Mesendoderm (in vitro differentiated cells): ENCODE measurements around the gene WDR86.

Experiments
- DNase-seq: peaks from one replicate; pipeline ENCODE4 v3.0.0; 2013
- H2AK5ac ChIP-seq: 2 replicates; pipeline ENCODE4 v1.6.1; 2013; ENCODE audit warnings: low read length, inconsistent platforms
- H2BK120ac ChIP-seq: 2 replicates; pipeline ENCODE4 v1.6.1; 2013; ENCODE audit warnings: low read depth, mild to moderate bottlenecking, low read length, moderate library complexity, mixed read lengths
- H2BK15ac ChIP-seq: replicated peaks from 2 replicates; pipeline ENCODE4 v1.6.1; 2013; ENCODE audit warnings: low read depth, mild to moderate bottlenecking, moderate library complexity
- H2BK5ac ChIP-seq: 2 replicates; pipeline ENCODE4 v1.6.1; 2013; ENCODE audit warnings: low read length, inconsistent platforms
- H3K18ac ChIP-seq: 2 replicates; pipeline ENCODE4 v1.6.1; 2013; ENCODE audit warnings: mild to moderate bottlenecking, low read length, mixed read lengths
- H3K23ac ChIP-seq: one replicate; pipeline ENCODE4 v1.6.1; 2013; ENCODE audit warnings: low read length
- H3K27ac ChIP-seq: 2 replicates; pipeline ENCODE4 v1.5.1; 2013; ENCODE audit warnings: low read depth, mild to moderate bottlenecking, inconsistent platforms, low read length, moderate library complexity
- H3K27me3 ChIP-seq: 2 replicates; pipeline ENCODE4 v1.6.1; 2013; ENCODE audit warnings: low read length, control low read depth, mild to moderate bottlenecking, inconsistent platforms; ENCODE audit not compliant: insufficient read depth, poor library complexity
- H3K36me3 ChIP-seq: 2 replicates; pipeline ENCODE4 v1.6.1; 2013; ENCODE audit warnings: low read length, inconsistent platforms; ENCODE audit not compliant: control insufficient read depth, insufficient read depth
- H3K4ac ChIP-seq: one replicate; pipeline ENCODE4 v1.6.1; 2013; ENCODE audit warnings: low read depth, mild to moderate bottlenecking, low read length, moderate library complexity
- H3K4me1 ChIP-seq: 2 replicates; pipeline ENCODE4 v1.6.1; 2013; ENCODE audit warnings: low read depth, low read length, inconsistent platforms; ENCODE audit not compliant: control insufficient read depth
- H3K4me2 ChIP-seq: 2 replicates; pipeline ENCODE4 v1.6.1; 2013; ENCODE audit warnings: low read length
- H3K4me3 ChIP-seq: 2 replicates; pipeline ENCODE4 v1.5.1; 2013; ENCODE audit warnings: mild to moderate bottlenecking, low read length
- H3K56ac ChIP-seq: one replicate; pipeline ENCODE4 v1.6.1; 2013; ENCODE audit warnings: low read length
- H3K79me1 ChIP-seq: 2 replicates; pipeline ENCODE4 v1.6.1; 2013; ENCODE audit warnings: low read length, inconsistent platforms
- H3K79me2 ChIP-seq: 2 replicates; pipeline ENCODE4 v1.6.1; 2013; ENCODE audit warnings: mild to moderate bottlenecking, low read length; ENCODE audit not compliant: control insufficient read depth, insufficient read depth
- H3K9ac ChIP-seq: 2 replicates; pipeline ENCODE4 v1.6.1; 2013; ENCODE audit warnings: low read length, inconsistent platforms
- H4K5ac ChIP-seq: one replicate; pipeline ENCODE4 v1.6.1; 2013; ENCODE audit warnings: low read length
- H4K8ac ChIP-seq: one replicate; pipeline ENCODE4 v1.6.1; 2013; ENCODE audit warnings: low read depth, mild to moderate bottlenecking, control low read depth, low read length, moderate library complexity
- WGBS: extraction: QIAGEN DNeasy Blood & Tissue Kit; methylation state at CpG from one replicate; pipeline ENCODE4 v1.1.7; 2013; ENCODE audit warnings: low lambda C conversion rate, missing lambda C conversion rate; ENCODE audit not compliant: insufficient coverage; ENCODE audit errors: extremely low coverage; 5-methylcytosine and 5-hydroxymethylcytosine counted together

WDR86 gene

GRCh38 chr7:151446412-151446811, 36.6 kb upstream of the WDR86 start:
- H3K4ac ChIP-seq = no peak overlapping the region
- H3K27ac ChIP-seq = no peak overlapping the region
- H3K79me2 ChIP-seq = no peaks in the 10 kb centered on the region
- H3K23ac ChIP-seq = no peak overlapping the region
- H3K36me3 ChIP-seq = no peaks in the 10 kb centered on the region
- no peaks in the 10 kb centered on the region for H3K79me1 ChIP-seq
- H3K4me3 ChIP-seq = no peak overlapping the region
- H2BK120ac ChIP-seq = no peak overlapping the region
- no peaks in the 10 kb centered on the region for H3K27me3 ChIP-seq
- no CpG with 5 or more reads among the region's 2 CpGs for WGBS
- no peaks in the 10 kb centered on the region for H3K4me1 ChIP-seq
- H3K56ac ChIP-seq = no peak overlapping the region
- no peak overlapping the region for H2BK15ac ChIP-seq
- no peak overlapping the region for H4K5ac ChIP-seq
- H2AK5ac ChIP-seq = no peak overlapping the region
- no peak overlapping the region for H3K18ac ChIP-seq
- H3K9ac ChIP-seq = no peak overlapping the region
- no peak overlapping the region for H3K4me2 ChIP-seq
- no peak overlapping the region for H4K8ac ChIP-seq
- no peak overlapping the region for H2BK5ac ChIP-seq
- no peak for DNase-seq

DNA sequence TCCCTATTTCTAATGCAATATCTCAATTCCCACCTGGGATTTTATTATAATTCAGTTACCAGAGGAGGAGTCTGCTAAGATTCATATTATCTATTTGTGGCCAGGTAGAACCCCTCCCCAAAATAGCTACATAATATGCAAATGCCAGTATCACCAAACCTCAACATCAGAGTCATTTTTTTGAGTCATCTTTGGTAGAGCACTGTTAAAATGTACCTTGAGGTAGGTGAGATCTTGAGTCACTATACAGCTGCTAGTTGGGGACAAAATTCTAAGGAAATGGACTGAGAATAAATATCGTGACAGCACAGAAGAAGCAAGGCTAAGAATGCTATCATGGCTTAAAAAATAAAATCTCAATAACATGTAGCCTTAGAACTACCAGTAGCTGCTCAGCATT, 34.8 kb upstream of the WDR86 start:
- Histone ChIP-seq H3K79me1 (no peaks in the 10 kb centered on the region), H3K4me1 (no peaks in the 10 kb centered on the region), H3K36me3 (no peaks in the 10 kb centered on the region), H3K27ac (no peak overlapping the region), H2AK5ac (no peak overlapping the region), H4K5ac (no peak overlapping the region), H3K4me3 (no peak overlapping the region), H3K4me2 (no peak overlapping the region), H3K27me3 (no peaks in the 10 kb centered on the region), H3K9ac (no peak overlapping the region), H3K79me2 (no peaks in the 10 kb centered on the region), H4K8ac (no peak overlapping the region), H3K56ac (no peak overlapping the region), H2BK5ac (no peak overlapping the region), H3K4ac (no peak overlapping the region), H2BK15ac (no peak overlapping the region), H3K23ac (no peak overlapping the region), H3K18ac (no peak overlapping the region), H2BK120ac (no peak overlapping the region)
- DNase-seq = no peak
- WGBS = no CpG with 5 or more reads among the region's 1 CpG

DNA sequence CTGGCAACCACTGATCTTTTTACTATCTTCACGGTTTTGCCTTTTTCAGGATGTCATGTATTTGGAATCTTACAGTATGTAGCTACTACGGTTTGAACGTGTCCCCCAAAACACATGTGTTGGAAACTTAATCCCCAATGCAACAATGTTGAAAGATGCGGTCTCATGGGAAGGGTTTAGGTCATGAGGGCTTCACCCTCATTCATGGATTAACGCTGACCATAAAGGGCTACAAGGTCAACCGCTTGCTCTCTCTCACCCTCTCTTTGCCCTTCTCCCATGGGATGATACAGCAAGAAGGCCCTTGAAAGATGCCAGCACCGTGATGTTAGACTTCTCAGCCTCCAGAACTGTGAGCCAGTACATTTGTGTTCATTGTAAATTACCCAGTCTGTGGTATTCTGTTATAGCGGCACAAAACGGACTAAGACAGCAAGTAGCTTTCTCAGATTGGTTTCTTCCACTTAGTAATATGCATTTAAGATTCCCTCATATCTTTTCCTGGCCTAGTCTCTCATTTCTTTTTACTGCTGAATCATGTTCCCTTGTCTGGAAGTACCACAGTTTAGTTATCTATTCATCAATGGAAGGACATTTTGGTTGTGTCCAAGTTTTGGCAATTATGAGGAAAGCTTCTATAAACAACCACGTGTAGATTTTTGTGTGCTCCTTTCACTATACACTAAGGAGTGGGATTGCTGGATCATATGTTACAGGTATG, 33.1 kb upstream of the WDR86 start:
- H3K9ac ChIP-seq = no peak overlapping the region
- H3K79me2 ChIP-seq = no peaks in the 10 kb centered on the region
- H3K4ac ChIP-seq = no peak overlapping the region
- no peak overlapping the region for H2AK5ac ChIP-seq
- no peak overlapping the region for H3K4me2 ChIP-seq
- H3K27ac ChIP-seq = no peak overlapping the region
- no peak overlapping the region for H2BK5ac ChIP-seq
- peaks cover 2% of the 10 kb centered on the region for H3K4me1 ChIP-seq
- H3K79me1 ChIP-seq = no peaks in the 10 kb centered on the region
- no peak overlapping the region for H3K56ac ChIP-seq
- H3K27me3 ChIP-seq = no peaks in the 10 kb centered on the region
- WGBS = no CpG with 5 or more reads among the region's 10 CpGs
- no peak overlapping the region for H3K23ac ChIP-seq
- no peak overlapping the region for H2BK15ac ChIP-seq
- no peak overlapping the region for H2BK120ac ChIP-seq
- H3K36me3 ChIP-seq = no peaks in the 10 kb centered on the region
- H4K5ac ChIP-seq = no peak overlapping the region
- no peak overlapping the region for H4K8ac ChIP-seq
- H3K4me3 ChIP-seq = no peak overlapping the region
- H3K18ac ChIP-seq = no peak overlapping the region
- no peak for DNase-seq

- no peak overlapping the region for H3K4me3 ChIP-seq
- WGBS = no CpG with 5 or more reads among the region's 10 CpGs
These were observed 31.1 kb upstream of the WDR86 start for GRCh38 chr7:151440799-151441445.

DNA sequence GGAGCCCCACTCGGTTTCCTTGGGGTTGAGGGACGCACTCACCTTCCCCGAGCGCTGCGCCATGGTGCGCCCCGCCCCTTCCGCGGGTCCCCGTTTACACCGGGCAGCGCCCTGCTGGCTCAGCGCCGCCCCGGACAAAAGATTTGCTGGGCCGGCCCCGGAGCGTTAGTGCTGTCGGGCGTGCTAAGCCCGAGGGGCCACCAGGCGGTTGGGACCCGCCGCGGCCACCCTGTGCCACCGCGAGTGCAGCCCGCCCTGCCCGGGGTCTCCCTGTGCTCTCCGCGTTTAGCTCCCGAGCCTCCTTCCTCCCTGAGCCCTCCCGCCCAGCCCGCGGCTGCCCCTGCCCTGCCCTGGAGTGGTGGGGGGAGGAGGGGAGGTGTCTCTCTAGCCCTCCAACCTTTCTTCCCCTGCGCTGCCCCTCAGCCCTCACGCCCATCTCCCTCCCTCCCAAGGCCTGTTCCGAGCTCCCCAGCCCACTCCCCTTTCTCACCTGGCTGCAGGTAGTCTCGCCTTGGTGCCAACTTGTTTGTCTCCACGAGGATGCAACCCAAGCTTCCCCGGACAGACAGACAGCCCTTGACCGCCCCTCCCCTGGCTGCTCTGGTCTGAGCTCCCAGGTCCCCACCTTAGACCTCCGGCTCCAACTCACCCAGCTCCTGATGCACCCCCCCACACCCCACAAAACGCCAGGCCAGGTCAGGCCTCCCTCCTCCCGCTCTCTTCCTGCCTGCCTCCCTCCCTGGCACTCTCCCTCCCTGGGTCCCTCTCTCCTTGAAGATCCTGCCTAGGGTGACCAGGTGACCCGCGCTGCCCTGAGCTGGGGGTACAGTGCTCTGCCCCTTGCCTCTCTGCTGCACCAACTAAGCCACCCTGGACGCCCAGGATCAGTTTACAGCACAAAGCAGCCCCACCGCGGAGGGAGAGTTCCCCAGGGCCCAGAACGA, 30.3 kb upstream of the WDR86 start, which contains the start of gene CRYGN:
Gene CRYGN (minus strand): TSS at position 287 of the 944 bp plus-strand sequence. CDS start 224 bp downstream, at position 63.
- Histone ChIP-seq H3K18ac (peak within 1 kb of the TSS; percentile 46), H3K4me1 (peaks cover 2% of the 10 kb centered on the region), H3K23ac (no peak within 1 kb of the TSS), H3K79me1 (no peaks in the 10 kb centered on the region), H3K4me2 (peak within 1 kb of the TSS; percentile 92), H3K9ac (peak within 1 kb of the TSS; percentile 78), H3K4me3 (peak within 1 kb of the TSS; percentile 42), H2BK5ac (no peak within 1 kb of the TSS), H2BK15ac (no peak within 1 kb of the TSS), H2AK5ac (no peak within 1 kb of the TSS), H3K79me2 (no peaks in the 10 kb centered on the region), H2BK120ac (peak within 1 kb of the TSS; percentile 8), H3K4ac (no peak within 1 kb of the TSS), H4K5ac (no peak within 1 kb of the TSS), H3K27me3 (no peaks in the 10 kb centered on the region), H3K27ac (no peak within 1 kb of the TSS), H3K56ac (peak within 1 kb of the TSS; percentile 93), H3K36me3 (no peaks in the 10 kb centered on the region), H4K8ac (no peak within 1 kb of the TSS)
- peak; percentile 71 for DNase-seq
- WGBS = no CpG with 5 or more reads among the region's 51 CpGs

More at GRCh38 chr7:151440799-151441445, 31.1 kb upstream of the WDR86 start:
- Histone ChIP-seq H3K36me3 (no peaks in the 10 kb centered on the region), H3K23ac (no peak overlapping the region), H3K27ac (no peak overlapping the region), H3K4ac (no peak overlapping the region), H4K8ac (no peak overlapping the region), H3K4me1 (peaks cover 2% of the 10 kb centered on the region), H2BK15ac (no peak overlapping the region), H3K79me2 (no peaks in the 10 kb centered on the region), H3K18ac (peak overlapping the region; percentile 6), H4K5ac (no peak overlapping the region), H3K4me2 (peak overlapping the region; percentile 92), H2BK120ac (no peak overlapping the region), H3K56ac (peak overlapping the region; percentile 93), H3K79me1 (no peaks in the 10 kb centered on the region), H3K27me3 (no peaks in the 10 kb centered on the region), H2BK5ac (no peak overlapping the region), H3K9ac (peak overlapping the region; percentile 78), H2AK5ac (no peak overlapping the region)
- DNase-seq = peak; percentile 52
